Endothelial cell of umbilical vein (primary cell): Measurements from ENCODE around the gene ETF1. TPM values are rescaled to one million over a fixed set of nuclear protein-coding genes. Genes with fewer than 3 reads are reported as not detected.

Experiments used
- BruUV-seq: library from RNA; stranded (reverse); fragments of 400-500 nt; replicated peaks from 2 replicates; lab custom pipeline; 2021; lab: Mats Ljungman, UMichigan
- CTCF ChIA-PET: fragments of 300-600, 350-600 bp; sonication (Branson Sonifier 250); formaldehyde crosslinking; loops from one replicate; lab custom pipeline; 2021; ENCODE audit warnings: antibody characterized with exemption, inconsistent platforms; lab: Charles Lee
- POLR2A ChIA-PET: fragments of 300-600, 350-600 bp; sonication (Branson Sonifier 250); formaldehyde crosslinking; loops from one replicate; lab custom pipeline; 2021; ENCODE audit warnings: antibody characterized with exemption, inconsistent platforms; lab: Charles Lee
- DNase-seq: peaks from one replicate; pipeline ENCODE4 v3.0.0-alpha.2; 2011; ENCODE audit warnings: low read depth, low spot score
- FAIRE-seq: peaks from 2 replicates; lab custom pipeline; 2011; peaks lifted over from hg19 to GRCh38; lab: Jason Lieb, UNC
- H2AFZ ChIP-seq: 2 replicates; pipeline ENCODE4 v1.6.0; 2012; ENCODE audit warnings: low read depth, low read length, control low read depth, inconsistent platforms
- H3K27ac ChIP-seq: 2 replicates; pipeline ENCODE4 v1.5.1; 2011; ENCODE audit warnings: low read depth, mild to moderate bottlenecking, control low read depth, low read length, moderate library complexity; ENCODE audit not compliant: insufficient read depth
- H3K27me3 ChIP-seq, 2 experiments: 2 replicates each; pipeline versions ENCODE4 v1.6.0 to v1.6.1; 2011; ENCODE audit warnings: low read length in 2 of 2, mixed read lengths in 1 of 2; ENCODE audit not compliant: control insufficient read depth in 2 of 2, insufficient read depth in 2 of 2
- H3K36me3 ChIP-seq, 2 experiments: 2 replicates in 1 of 2; 3 replicates in 1 of 2; pipeline ENCODE4 v1.5.1; 2011; ENCODE audit warnings: low read length in 2 of 2, mild to moderate bottlenecking in 1 of 2, moderate library complexity in 1 of 2; ENCODE audit not compliant: control insufficient read depth in 2 of 2, insufficient read depth in 2 of 2; ENCODE audit errors: extremely low read depth in 1 of 2
- H3K4me1 ChIP-seq: 3 replicates; pipeline ENCODE4 v1.5.1; 2011; ENCODE audit warnings: mild to moderate bottlenecking, low read length; ENCODE audit not compliant: control insufficient read depth, insufficient read depth; ENCODE audit errors: extremely low read depth
- H3K4me2 ChIP-seq: 2 replicates; pipeline ENCODE4 v1.6.1; 2011; ENCODE audit warnings: low read length, control low read depth, mixed read lengths; ENCODE audit not compliant: insufficient read depth
- H3K4me3 ChIP-seq, 3 experiments: fragments of 200-600 bp in 1 of 3; sonication (generic), shearing (Covaris generic) in 1 of 3; replicated peaks in 1 of 3; 2 replicates each; pipeline ENCODE4 v1.5.1; 2011 to 2016; ENCODE audit warnings: control low read depth in 3 of 3, low read length in 3 of 3, mild to moderate bottlenecking in 2 of 3, inconsistent platforms in 1 of 3, low read depth in 1 of 3, moderate library complexity in 1 of 3; ENCODE audit not compliant: insufficient read depth in 1 of 3
- H3K79me2 ChIP-seq: 2 replicates; pipeline ENCODE4 v1.6.0; 2012; ENCODE audit warnings: low read length, inconsistent platforms; ENCODE audit not compliant: control insufficient read depth, insufficient read depth
- H3K9ac ChIP-seq: replicated peaks from 2 replicates; pipeline ENCODE3; 2011; ENCODE audit warnings: low read length, control low read depth; ENCODE audit not compliant: insufficient read depth; ENCODE audit errors: extremely low read depth
- H3K9me1 ChIP-seq: replicated peaks from 3 replicates; pipeline ENCODE4 v1.6.0; 2011; ENCODE audit warnings: mild to moderate bottlenecking, low read length; ENCODE audit not compliant: control insufficient read depth, insufficient read depth; ENCODE audit errors: extremely low read depth
- H3K9me3 ChIP-seq: replicated peaks from 2 replicates; pipeline ENCODE4 v1.5.1; 2012; ENCODE audit warnings: low read length, inconsistent platforms; ENCODE audit not compliant: control insufficient read depth, insufficient read depth
- H4K20me1 ChIP-seq: replicated peaks from 2 replicates; pipeline ENCODE3; 2011; ENCODE audit warnings: mild to moderate bottlenecking, low read length; ENCODE audit not compliant: control insufficient read depth, insufficient read depth; ENCODE audit errors: extremely low read depth
- GATA2 ChIP-seq: IDR thresholded peaks from 2 replicates; pipeline ENCODE4 v1.7.0; 2011; ENCODE audit warnings: low read depth, mild to moderate bottlenecking, moderate library complexity, mixed read lengths, low read length; ENCODE audit not compliant: insufficient read length, insufficient read depth
- MYC ChIP-seq: IDR thresholded peaks from one replicate; pipeline ENCODE4 v1.6.1; 2011; ENCODE audit warnings: mild to moderate bottlenecking, low read depth, low read length
- POLR2A ChIP-seq: IDR thresholded peaks from 2 replicates; pipeline ENCODE4 v1.6.1; 2012; ENCODE audit warnings: low read depth, mild to moderate bottlenecking, control low read depth, low read length
- dilution Hi-C: fragments of 300-500 bp; cut with MboI; formaldehyde crosslinking; loops from one replicate; pipeline ENCODE4 v1.15.0; 2019; ENCODE audit warnings: low sequenced_read_pairs; ENCODE audit not compliant: extremely low pct_ligation_motif_present
- intact Hi-C: fragments of 100-400 bp; cut with micrococcal nuclease; formaldehyde crosslinking; loops from one replicate; pipeline ENCODE4 v1.10.0; 2022
- polyA plus RNA-seq, 4 experiments: library from polyadenylated mRNA; depleted of rRNA in 3 of 4; stranded (reverse) in 3 of 4; unstranded in 1 of 4; fragments of >200 nt; gene quantifications; 2 replicates each; pipeline versions ENCODE4 v1.2.1 to v1.2.3, GENCODE V29; 2011 to 2012; ENCODE audit warnings: missing spikeins in 1 of 4
- total RNA-seq: library from RNA; stranded (reverse); gene quantifications from 2 replicates; pipeline ENCODE4 v1.2.3, GENCODE V29; 2021
- TF ChIP-seq, protein P1 (sequence below), 2 donors: IDR thresholded peaks; 1 replicate in 1 of 2; 2 replicates in 1 of 2; pipeline ENCODE4 v1.5.1; 2011; ENCODE audit warnings: low read length in 2 of 2, mild to moderate bottlenecking in 2 of 2, moderate library complexity in 2 of 2, control low read depth in 1 of 2, inconsistent platforms in 1 of 2, low read depth in 1 of 2; ENCODE audit not compliant: insufficient read depth in 1 of 2; ENCODE audit errors: extremely low read depth in 1 of 2

The ETF1 gene
- total and polyA plus RNA-seq, 2 donors (not counting 3 experiments of a cell fraction or from before 2014, with no cell fraction given): 32.9 to 114 TPM

DNA sequence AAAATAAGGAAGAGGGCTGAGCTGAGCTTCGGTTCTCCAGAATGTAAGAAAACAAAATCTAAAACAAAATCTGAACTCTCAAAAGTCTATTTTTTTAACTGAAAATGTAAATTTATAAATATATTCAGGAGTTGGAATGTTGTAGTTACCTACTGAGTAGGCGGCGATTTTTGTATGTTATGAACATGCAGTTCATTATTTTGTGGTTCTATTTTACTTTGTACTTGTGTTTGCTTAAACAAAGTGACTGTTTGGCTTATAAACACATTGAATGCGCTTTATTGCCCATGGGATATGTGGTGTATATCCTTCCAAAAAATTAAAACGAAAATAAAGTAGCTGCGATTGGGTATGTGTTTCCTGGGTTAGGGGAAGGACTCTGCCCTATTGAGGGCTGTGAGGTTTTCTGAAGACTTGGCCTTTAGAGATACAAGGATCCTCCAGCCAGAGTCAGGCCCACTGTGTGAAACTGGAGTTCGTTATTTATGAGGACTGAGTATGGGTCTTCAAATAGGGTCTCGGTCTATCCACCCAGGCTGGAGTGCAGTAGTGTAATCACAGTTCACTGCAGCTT is 74.0 kb downstream of the ETF1 start:
- intact Hi-C loops: no loop called here
- BruUV-seq: no TSS peak
- POLR2A ChIA-PET: interaction anchor here (0.7 kb wide), 1 partner anchor 21 kb away, joined by 3 read pairs; no protein-coding TSS in a partner anchor
- no peaks in the 10 kb centered on the region for H3K9me3 ChIP-seq
- FAIRE-seq: no peak
- dilution Hi-C loops: no loop called here
- H3K4me3 ChIP-seq: no peak overlapping the region
- no peak overlapping the region for H2AFZ ChIP-seq
- no peak overlapping the region for H3K27ac ChIP-seq
- CTCF ChIA-PET: interaction anchor here (0.9 to 1.5 kb wide), 2 partner anchors 27 to 35 kb away, joined by 4 read pairs; no protein-coding TSS in a partner anchor
- H4K20me1 ChIP-seq: no peaks in the 10 kb centered on the region
- no peak overlapping the region for H3K9ac ChIP-seq
- H3K27me3 ChIP-seq: no peaks in the 10 kb centered on the region
- peaks cover 5% of the 10 kb centered on the region for H3K79me2 ChIP-seq
- no peak for TF ChIP-seq GATA2
- TF ChIP-seq POLR2A: no peak
- TF ChIP-seq, protein P1, sequence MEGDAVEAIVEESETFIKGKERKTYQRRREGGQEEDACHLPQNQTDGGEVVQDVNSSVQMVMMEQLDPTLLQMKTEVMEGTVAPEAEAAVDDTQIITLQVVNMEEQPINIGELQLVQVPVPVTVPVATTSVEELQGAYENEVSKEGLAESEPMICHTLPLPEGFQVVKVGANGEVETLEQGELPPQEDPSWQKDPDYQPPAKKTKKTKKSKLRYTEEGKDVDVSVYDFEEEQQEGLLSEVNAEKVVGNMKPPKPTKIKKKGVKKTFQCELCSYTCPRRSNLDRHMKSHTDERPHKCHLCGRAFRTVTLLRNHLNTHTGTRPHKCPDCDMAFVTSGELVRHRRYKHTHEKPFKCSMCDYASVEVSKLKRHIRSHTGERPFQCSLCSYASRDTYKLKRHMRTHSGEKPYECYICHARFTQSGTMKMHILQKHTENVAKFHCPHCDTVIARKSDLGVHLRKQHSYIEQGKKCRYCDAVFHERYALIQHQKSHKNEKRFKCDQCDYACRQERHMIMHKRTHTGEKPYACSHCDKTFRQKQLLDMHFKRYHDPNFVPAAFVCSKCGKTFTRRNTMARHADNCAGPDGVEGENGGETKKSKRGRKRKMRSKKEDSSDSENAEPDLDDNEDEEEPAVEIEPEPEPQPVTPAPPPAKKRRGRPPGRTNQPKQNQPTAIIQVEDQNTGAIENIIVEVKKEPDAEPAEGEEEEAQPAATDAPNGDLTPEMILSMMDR (IDR thresholded peaks at IDR 0.05; ENCODE audit: extremely low read depth in 1 of 2, insufficient read depth in 1 of 2, low read depth in 1 of 2, low read length in 2 of 2): no peak
- no peak for TF ChIP-seq MYC
- peaks cover 10% of the 10 kb centered on the region for H3K4me1 ChIP-seq
- DNase-seq: peak; percentile 3
- no peaks in the 10 kb centered on the region for H3K9me1 ChIP-seq
- no peak overlapping the region for H3K4me2 ChIP-seq
- H3K36me3 ChIP-seq: peaks cover 0 to 3% of the 10 kb centered on the region in 2 experiments
